HEK293 (cell line): ENCODE data around the gene PTPRN2.

Source experiments
- CTCF ChIA-PET: fragments of 350-600 bp; formaldehyde crosslinking; extraction: SDS; loops from one replicate; lab custom pipeline; 2021; ENCODE audit warnings: antibody characterized with exemption; lab: Yijun Ruan, JAX
- POLR2A ChIA-PET: fragments of 300-600 bp; formaldehyde crosslinking; extraction: SDS; loops from one replicate; lab custom pipeline; 2020; ENCODE audit warnings: antibody characterized with exemption, inconsistent platforms; lab: Yijun Ruan, JAX
- H3K27ac ChIP-seq: fragments of 200-500 bp; sonication (Bioruptor generic); 2 replicates; pipeline ENCODE4 v1.5.1; 2014; ENCODE audit warnings: low read depth, low read length, control low read depth, inconsistent platforms; ENCODE audit errors: extremely low read depth
- H3K36me3 ChIP-seq, 2 experiments: fragments of 200-500 bp in 1 of 2; sonication (Bioruptor generic) in 1 of 2; 1 replicate in 1 of 2; 2 replicates in 1 of 2; pipeline ENCODE4 v1.5.1; 2014 to 2017; ENCODE audit warnings: inconsistent platforms in 2 of 2, low read length in 2 of 2; ENCODE audit not compliant: control insufficient read depth in 2 of 2, insufficient read depth in 1 of 2
- H3K4me1 ChIP-seq: fragments of 200-500 bp; sonication (Bioruptor generic); 2 replicates; pipeline ENCODE4 v1.5.1; 2014; ENCODE audit warnings: mild to moderate bottlenecking, low read length, inconsistent platforms; ENCODE audit not compliant: control insufficient read depth, insufficient read depth
- H3K4me3 ChIP-seq: 2 replicates; pipeline ENCODE4 v1.5.1; 2011; ENCODE audit warnings: low read depth, mild to moderate bottlenecking, control low read depth, low read length, moderate library complexity
- H3K9me3 ChIP-seq: fragments of 200-500 bp; sonication (Bioruptor generic); 2 replicates; pipeline ENCODE4 v1.5.1; 2014; ENCODE audit warnings: low read depth, low read length, inconsistent platforms; ENCODE audit not compliant: control insufficient read depth, insufficient read depth
- BCL6B ChIP-seq: fragments of 450-650 bp; formaldehyde crosslinking; IDR thresholded peaks from 2 replicates; pipeline ENCODE4 v1.5.1; 2017; ENCODE audit warnings: missing biosample characterization, missing genetic modification characterization
- MEIS1 ChIP-seq: sonication (generic); formaldehyde crosslinking; IDR thresholded peaks from 2 replicates; pipeline ENCODE4 v1.8.1; 2022; ENCODE audit warnings: missing genetic modification reagents, mild to moderate bottlenecking, borderline replicate concordance
- MYNN ChIP-seq: fragments of 450-650 bp; formaldehyde crosslinking; IDR thresholded peaks from 2 replicates; pipeline ENCODE4 v1.5.1; 2016; ENCODE audit warnings: missing biosample characterization, missing genetic modification characterization, borderline replicate concordance
- OSR2 ChIP-seq: fragments of 450-650 bp; formaldehyde crosslinking; IDR thresholded peaks from 2 replicates; pipeline ENCODE4 v1.5.1; 2016; ENCODE audit warnings: missing biosample characterization, missing genetic modification characterization
- REPIN1 ChIP-seq: fragments of 450-650 bp; formaldehyde crosslinking; IDR thresholded peaks from 2 replicates; pipeline ENCODE4 v1.5.1; 2017; ENCODE audit warnings: missing biosample characterization, missing genetic modification characterization, low read depth
- SALL2 ChIP-seq: fragments of 450-650 bp; formaldehyde crosslinking; IDR thresholded peaks from 2 replicates; pipeline ENCODE4 v1.5.0; 2017; ENCODE audit warnings: missing biosample characterization, mild to moderate bottlenecking, missing genetic modification characterization, borderline replicate concordance
- TRIM28 ChIP-seq: IDR thresholded peaks from 2 replicates; pipeline ENCODE4 v1.6.1; 2011; ENCODE audit warnings: low read length, control low read depth, borderline replicate concordance
- TSHZ1 ChIP-seq: fragments of 450-650 bp; formaldehyde crosslinking; IDR thresholded peaks from 2 replicates; pipeline ENCODE4 v1.5.1; 2016; ENCODE audit warnings: missing biosample characterization, missing genetic modification characterization, borderline replicate concordance
- YY2 ChIP-seq: fragments of 450-650 bp; formaldehyde crosslinking; IDR thresholded peaks from 2 replicates; pipeline ENCODE4 v1.5.1; 2016; ENCODE audit warnings: missing biosample characterization, missing genetic modification characterization
- ZBTB17 ChIP-seq: fragments of 450-650 bp; formaldehyde crosslinking; IDR thresholded peaks from 2 replicates; pipeline ENCODE4 v1.5.1; 2016; ENCODE audit warnings: missing biosample characterization, missing genetic modification characterization
- ZBTB48 ChIP-seq: fragments of 450-650 bp; formaldehyde crosslinking; IDR thresholded peaks from 2 replicates; pipeline ENCODE4 v1.5.1; 2016; ENCODE audit warnings: missing biosample characterization, missing genetic modification characterization
- ZNF121 ChIP-seq: fragments of 450-650 bp; formaldehyde crosslinking; IDR thresholded peaks from 2 replicates; pipeline ENCODE4 v1.5.1; 2016; ENCODE audit warnings: missing biosample characterization, missing genetic modification characterization
- ZNF138 ChIP-seq: fragments of 450-650 bp; formaldehyde crosslinking; IDR thresholded peaks from 2 replicates; pipeline ENCODE4 v1.5.1; 2016; ENCODE audit warnings: missing biosample characterization, missing genetic modification characterization, borderline replicate concordance
- ZNF140 ChIP-seq: fragments of 450-650 bp; formaldehyde crosslinking; IDR thresholded peaks from 2 replicates; pipeline ENCODE4 v1.5.1; 2016; ENCODE audit warnings: missing biosample characterization, missing genetic modification characterization
- ZNF202 ChIP-seq: fragments of 450-650 bp; formaldehyde crosslinking; IDR thresholded peaks from 2 replicates; pipeline ENCODE4 v1.5.1; 2016; ENCODE audit warnings: missing biosample characterization, missing genetic modification characterization, borderline replicate concordance
- ZNF274 ChIP-seq, 2 experiments: fragments of 200-500 bp in 1 of 2; fragments of 450-650 bp in 1 of 2; sonication (Bioruptor generic) in 1 of 2; formaldehyde crosslinking in 1 of 2; IDR thresholded peaks; 2 replicates each; pipeline versions ENCODE4 v1.5.1 to v1.6.1; 2014 to 2016; ENCODE audit warnings: borderline replicate concordance in 1 of 2, inconsistent platforms in 1 of 2, low read length in 1 of 2, missing biosample characterization in 1 of 2, missing genetic modification characterization in 1 of 2
- ZNF292 ChIP-seq: fragments of 450-650 bp; formaldehyde crosslinking; IDR thresholded peaks from 2 replicates; pipeline ENCODE4 v1.5.1; 2016; ENCODE audit warnings: low read depth, missing biosample characterization, missing genetic modification characterization, borderline replicate concordance
- ZNF37A ChIP-seq: fragments of 450-650 bp; IDR thresholded peaks from 2 replicates; pipeline ENCODE4 v1.5.1; 2018; ENCODE audit warnings: missing biosample characterization, missing genetic modification characterization
- ZNF394 ChIP-seq: fragments of 450-650 bp; formaldehyde crosslinking; IDR thresholded peaks from 2 replicates; pipeline ENCODE4 v1.5.1; 2016; ENCODE audit warnings: missing biosample characterization, missing genetic modification characterization, mild to moderate bottlenecking, moderate library complexity, borderline replicate concordance
- ZNF423 ChIP-seq: fragments of 450-650 bp; formaldehyde crosslinking; IDR thresholded peaks from 2 replicates; pipeline ENCODE4 v1.5.1; 2016; ENCODE audit warnings: missing biosample characterization, missing genetic modification characterization
- ZNF544 ChIP-seq: fragments of 450-650 bp; formaldehyde crosslinking; IDR thresholded peaks from 2 replicates; pipeline ENCODE4 v1.5.0; 2017; ENCODE audit warnings: missing biosample characterization, missing genetic modification characterization
- ZNF555 ChIP-seq: fragments of 450-650 bp; formaldehyde crosslinking; conservative IDR thresholded peaks from 2 replicates; pipeline ENCODE4 v1.5.1; 2017; ENCODE audit warnings: missing biosample characterization, mild to moderate bottlenecking, missing genetic modification characterization, inconsistent platforms
- ZNF585B ChIP-seq: fragments of 450-650 bp; formaldehyde crosslinking; IDR thresholded peaks from 2 replicates; pipeline ENCODE4 v1.5.1; 2016; ENCODE audit warnings: missing biosample characterization, missing genetic modification characterization
- ZNF664 ChIP-seq: fragments of 450-650 bp; formaldehyde crosslinking; IDR thresholded peaks from 2 replicates; pipeline ENCODE4 v1.5.1; 2016; ENCODE audit warnings: missing biosample characterization, missing genetic modification characterization
- ZNF776 ChIP-seq: fragments of 450-650 bp; formaldehyde crosslinking; IDR thresholded peaks from 2 replicates; pipeline ENCODE4 v1.5.0; 2017; ENCODE audit warnings: missing biosample characterization, missing genetic modification characterization, borderline replicate concordance
- ZNF837 ChIP-seq: fragments of 450-650 bp; formaldehyde crosslinking; IDR thresholded peaks from 2 replicates; pipeline ENCODE4 v1.5.1; 2016; ENCODE audit warnings: missing biosample characterization, missing genetic modification characterization
- TF ChIP-seq, protein P1 (sequence below): fragments of 450-650 bp; formaldehyde crosslinking; IDR thresholded peaks from 2 replicates; pipeline ENCODE4 v1.5.1; 2017; ENCODE audit warnings: missing biosample characterization, missing genetic modification characterization

PTPRN2 gene

DNA sequence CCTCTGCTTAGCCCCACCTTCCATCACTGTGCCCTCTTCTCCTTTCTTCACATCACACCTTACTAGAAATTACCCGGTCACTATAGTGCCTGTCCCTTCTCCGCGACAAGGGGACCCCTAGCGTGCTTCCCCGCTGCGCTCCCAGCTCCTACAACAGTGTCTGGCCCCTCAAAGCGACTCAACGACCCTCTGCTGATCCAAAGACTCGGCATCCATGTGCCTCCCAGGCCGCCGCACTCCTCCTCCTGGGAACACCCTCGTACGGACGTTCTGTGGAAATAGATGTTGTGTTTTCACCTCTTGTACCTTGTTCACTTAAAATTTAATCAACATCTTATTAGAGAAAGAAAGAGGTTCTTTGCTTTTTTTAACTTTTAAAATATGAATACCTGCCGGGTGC lies 787.3 kb downstream of the PTPRN2 start:
- Histone ChIP-seq H3K36me3 (no peaks in the 10 kb centered on the region), H3K27ac (no peak overlapping the region), H3K9me3 (no peaks in the 10 kb centered on the region), H3K4me3 (no peak overlapping the region), H3K4me1 (no peaks in the 10 kb centered on the region)
- no peak for TF ChIP-seq ZNF138
- no peak for TF ChIP-seq ZNF423 (tag by site-specific recombination)
- TF ChIP-seq ZNF776 (tag by site-specific recombination), result no peak
- TF ChIP-seq ZNF585B (tag by site-specific recombination), result no peak
- no peak for TF ChIP-seq ZNF274 (IDR thresholded peaks at IDR 0.05; ENCODE audit: low read length)
- TF ChIP-seq ZNF274 (tag by site-specific recombination; IDR thresholded peaks at IDR 0.05; ENCODE audit: borderline replicate concordance), result no peak
- TF ChIP-seq ZBTB48, result no peak
- no peak for TF ChIP-seq BCL6B (tag by site-specific recombination)
- TF ChIP-seq SALL2, result no peak
- TF ChIP-seq, protein P1, sequence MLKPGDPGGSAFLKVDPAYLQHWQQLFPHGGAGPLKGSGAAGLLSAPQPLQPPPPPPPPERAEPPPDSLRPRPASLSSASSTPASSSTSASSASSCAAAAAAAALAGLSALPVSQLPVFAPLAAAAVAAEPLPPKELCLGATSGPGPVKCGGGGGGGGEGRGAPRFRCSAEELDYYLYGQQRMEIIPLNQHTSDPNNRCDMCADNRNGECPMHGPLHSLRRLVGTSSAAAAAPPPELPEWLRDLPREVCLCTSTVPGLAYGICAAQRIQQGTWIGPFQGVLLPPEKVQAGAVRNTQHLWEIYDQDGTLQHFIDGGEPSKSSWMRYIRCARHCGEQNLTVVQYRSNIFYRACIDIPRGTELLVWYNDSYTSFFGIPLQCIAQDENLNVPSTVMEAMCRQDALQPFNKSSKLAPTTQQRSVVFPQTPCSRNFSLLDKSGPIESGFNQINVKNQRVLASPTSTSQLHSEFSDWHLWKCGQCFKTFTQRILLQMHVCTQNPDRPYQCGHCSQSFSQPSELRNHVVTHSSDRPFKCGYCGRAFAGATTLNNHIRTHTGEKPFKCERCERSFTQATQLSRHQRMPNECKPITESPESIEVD (tag by site-specific recombination), result no peak
- no peak for TF ChIP-seq MEIS1
- no peak for TF ChIP-seq ZNF837
- no peak for TF ChIP-seq ZNF292 (tag by site-specific recombination)
- CTCF ChIA-PET, result no interaction called here
- POLR2A ChIA-PET, result no interaction called here

GRCh38 chr7:157799076-157799685 lies 788.4 kb downstream of the PTPRN2 start:
- ChIA-PET CTCF (no interaction called here), POLR2A (no interaction called here)
- H3K9me3 ChIP-seq, result no peaks in the 10 kb centered on the region

More at GRCh38 chr7:157799076-157799685, 788.4 kb downstream of the PTPRN2 start:
- TF ChIP-seq ZBTB48 (no peak), MYNN (tag by site-specific recombination) (no peak), REPIN1 (tag by site-specific recombination) (no peak), BCL6B (tag by site-specific recombination) (no peak), ZNF140 (tag by site-specific recombination) (no peak), YY2 (tag by site-specific recombination) (no peak), ZNF394 (tag by site-specific recombination) (no peak), OSR2 (tag by site-specific recombination) (no peak), ZNF555 (tag by site-specific recombination) (no peak), ZNF664 (tag by site-specific recombination) (no peak), ZNF544 (tag by site-specific recombination) (no peak), ZNF202 (no peak), ZNF121 (no peak), ZNF37A (tag by site-specific recombination) (no peak), TRIM28 (no peak), TSHZ1 (no peak), ZBTB17 (tag by site-specific recombination) (no peak)
- Histone ChIP-seq H3K36me3 (no peaks in the 10 kb centered on the region), H3K27ac (no peak overlapping the region), H3K4me1 (no peaks in the 10 kb centered on the region), H3K4me3 (no peak overlapping the region)
